Stimulated activated CD4-positive, alpha-beta T cell treated with anti-CD3 and anti-CD28 coated beads, Interleukin-4, amount 100 ng/mL, for 24 hours (primary cell): ENCODE data around the gene ITIH5.
"Not testable (repeated sequence)": the region's sequence is repeated elsewhere in the genome, so short reads cannot be mapped to it uniquely, and the experiment has no call there.

Experiments used
- DNase-seq: peaks from one replicate; pipeline ENCODE4 v3.0.0-alpha.2; 2020

The ITIH5 gene

DNA sequence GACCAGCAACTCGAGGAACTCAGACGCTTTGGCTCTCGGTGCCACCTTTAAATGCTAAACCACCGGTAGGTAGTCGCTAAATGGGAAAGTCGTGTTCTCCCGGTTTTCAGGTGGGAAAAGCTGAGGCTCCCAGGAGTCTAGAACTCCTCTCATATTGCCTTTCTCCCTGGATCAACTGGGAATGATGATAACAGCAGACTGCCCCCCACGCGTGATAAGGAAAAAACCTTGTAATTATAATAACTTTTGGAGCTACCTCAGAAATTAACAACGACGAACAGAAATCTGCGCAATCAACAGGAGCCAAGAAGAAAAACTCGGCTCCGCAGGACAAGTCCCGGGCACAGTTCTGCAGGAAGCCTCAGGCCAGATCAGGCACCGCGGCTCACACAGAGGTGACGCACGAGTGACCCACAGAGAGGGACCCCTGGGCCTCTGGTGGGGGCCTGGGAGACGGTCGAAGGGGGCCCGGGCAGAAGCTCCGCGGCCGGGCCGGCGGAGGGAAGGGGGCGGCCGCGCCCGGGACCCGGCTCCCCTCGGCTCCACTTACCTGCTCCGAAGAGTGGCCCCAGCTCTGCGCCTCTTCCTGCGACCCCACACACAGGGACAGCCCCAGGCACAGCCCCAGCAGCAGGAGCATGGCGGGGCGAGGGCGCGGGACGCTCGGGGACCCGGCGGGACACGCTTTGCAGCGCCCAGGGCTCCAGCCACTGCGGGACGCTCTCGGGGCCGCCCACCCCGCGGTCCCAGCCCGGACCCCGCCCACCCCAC lies at the start of gene ITIH5:
Gene ITIH5 (minus strand): TSS at position 714 of the 771 bp plus-strand sequence. CDS start 74 bp downstream, at position 640.
- no peak for DNase-seq

GRCh38 chr10:7715515-7715914 lies 48.7 kb upstream of the ITIH5 start:
- DNase-seq: no peak

DNA sequence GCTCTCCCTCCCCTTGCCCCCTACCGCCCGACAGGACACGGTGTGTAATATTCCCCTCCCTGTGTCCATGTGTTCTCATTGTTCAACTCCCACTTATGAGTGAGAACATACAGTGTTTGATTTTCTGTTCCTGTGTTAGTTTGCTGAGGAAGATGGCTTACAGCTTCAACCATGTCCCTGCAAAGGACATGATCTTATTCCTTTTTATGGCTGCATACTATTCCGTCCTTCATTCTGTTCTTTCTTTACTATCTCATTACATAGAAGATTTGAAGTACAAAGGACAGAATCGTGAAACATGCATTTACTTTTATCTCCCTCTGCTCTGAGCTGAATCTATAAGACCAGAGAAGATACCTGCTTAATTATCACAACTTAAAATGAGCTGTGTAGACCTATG lies 44.3 kb upstream of the ITIH5 start:
- not testable (repeated sequence) for DNase-seq

DNA sequence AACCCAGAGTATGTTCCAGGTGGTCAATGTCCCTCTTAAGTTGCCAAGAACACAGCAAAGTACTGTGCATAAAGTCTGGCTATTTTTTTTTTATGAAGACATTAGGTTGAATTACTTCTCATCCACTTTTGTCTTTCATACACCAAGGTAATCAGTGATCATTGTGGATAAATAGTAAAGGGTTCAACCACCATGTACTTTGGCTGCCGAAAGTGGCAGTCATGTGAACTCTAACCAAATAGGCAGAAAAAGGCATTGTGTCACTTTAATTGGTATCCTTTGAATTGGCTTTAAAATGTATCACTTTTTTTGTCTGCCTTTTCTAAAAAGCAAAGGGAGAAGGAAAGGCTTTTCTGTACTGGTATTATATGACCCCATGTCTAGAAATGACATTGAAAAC lies 43.7 kb upstream of the ITIH5 start:
- DNase-seq: no peak

DNA sequence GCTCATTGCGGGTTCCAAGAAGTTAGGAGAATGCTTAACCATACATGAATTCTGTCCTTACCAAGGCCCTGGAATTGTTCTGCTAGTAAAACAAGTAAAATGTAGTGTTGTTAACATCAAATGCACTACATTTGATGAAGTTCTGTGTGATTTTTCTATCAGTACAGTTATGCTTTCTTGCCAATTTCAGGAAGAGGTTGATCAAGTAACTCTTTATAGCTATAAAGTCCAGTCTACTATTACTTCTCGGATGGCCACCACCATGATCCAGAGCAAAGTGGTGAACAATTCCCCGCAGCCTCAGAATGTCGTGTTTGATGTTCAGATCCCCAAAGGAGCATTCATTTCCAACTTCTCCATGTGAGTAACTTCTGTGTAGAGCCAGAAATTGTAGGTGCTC lies 42.1 kb upstream of the ITIH5 start:
- DNase-seq: no peak

DNA sequence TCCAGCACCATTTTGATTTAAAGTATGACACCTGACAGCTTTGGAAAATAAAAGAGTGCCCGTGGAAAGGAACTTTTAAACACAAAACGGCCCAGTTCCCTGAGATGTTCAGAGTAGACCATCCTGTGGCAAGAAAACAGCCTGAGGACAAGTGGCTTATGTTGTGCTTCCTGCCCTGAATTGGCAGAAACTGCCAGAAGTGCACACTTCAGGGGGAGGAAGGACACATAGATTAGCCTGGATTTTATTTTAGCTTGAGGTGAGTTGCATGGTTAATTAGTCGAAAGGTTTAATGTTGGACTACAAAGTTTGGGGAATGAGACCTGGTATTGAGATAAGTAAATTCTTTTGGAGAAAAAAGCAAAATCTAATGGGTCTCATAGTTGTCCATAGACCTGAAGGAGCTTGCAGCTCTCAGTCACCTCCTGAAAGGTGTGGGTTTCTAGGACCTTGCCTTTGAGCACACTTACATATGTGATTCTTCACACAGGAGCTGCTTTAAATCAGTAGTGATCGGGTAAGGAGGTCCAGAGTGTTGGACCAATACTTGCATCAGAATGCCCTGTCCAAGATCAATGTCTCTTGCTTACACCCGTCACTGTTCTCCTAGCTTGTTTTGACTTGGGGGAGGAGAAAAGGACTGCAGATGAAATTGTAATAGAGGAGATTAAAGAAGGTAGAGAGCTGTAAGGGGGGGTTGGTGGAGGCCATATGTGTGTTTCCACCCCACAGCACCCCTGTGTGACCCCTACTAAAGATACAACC lies 41.3 kb upstream of the ITIH5 start:
- no peak for DNase-seq

- no peak for DNase-seq
These were observed 40.3 kb upstream of the ITIH5 start for GRCh38 chr10:7707102-7707501.

DNA sequence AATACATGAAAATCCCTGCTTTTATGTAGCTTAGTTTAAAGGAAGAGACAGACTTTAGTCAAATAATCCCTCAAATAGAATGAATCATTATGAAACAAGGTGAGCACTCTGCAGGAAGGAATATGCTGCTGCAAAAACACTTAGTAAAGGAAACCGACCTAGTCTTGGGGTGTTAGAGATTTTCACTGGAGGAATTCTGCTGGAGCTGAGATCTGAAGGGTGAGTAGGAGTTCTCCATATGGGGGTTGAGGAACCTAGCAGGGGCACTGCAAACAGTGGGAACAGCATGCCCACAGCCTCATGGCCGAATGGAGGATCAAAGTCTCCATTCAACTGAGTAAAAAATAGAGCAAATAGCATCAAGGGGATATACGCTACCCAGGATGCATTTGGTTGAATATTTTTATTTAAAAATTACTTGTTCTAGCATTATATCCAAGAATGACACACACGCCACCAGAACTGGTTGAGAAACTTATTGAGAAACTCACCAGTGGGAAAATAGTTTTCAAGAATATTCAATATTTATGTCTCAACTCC lies 39.8 kb upstream of the ITIH5 start:
- no peak for DNase-seq

GRCh38 chr10:7705341-7705740 lies 38.6 kb upstream of the ITIH5 start:
- DNase-seq: no peak

- no peak for DNase-seq
These were observed 37.6 kb upstream of the ITIH5 start for GRCh38 chr10:7704071-7705016.

- no peak for DNase-seq
These were observed 36.4 kb upstream of the ITIH5 start, which contains the start of gene ITIH2 for GRCh38 chr10:7703140-7703539. Gene ITIH2 (plus strand): TSS chr10:7703316. CDS start chr10:7703435, 119 bp downstream.

DNA sequence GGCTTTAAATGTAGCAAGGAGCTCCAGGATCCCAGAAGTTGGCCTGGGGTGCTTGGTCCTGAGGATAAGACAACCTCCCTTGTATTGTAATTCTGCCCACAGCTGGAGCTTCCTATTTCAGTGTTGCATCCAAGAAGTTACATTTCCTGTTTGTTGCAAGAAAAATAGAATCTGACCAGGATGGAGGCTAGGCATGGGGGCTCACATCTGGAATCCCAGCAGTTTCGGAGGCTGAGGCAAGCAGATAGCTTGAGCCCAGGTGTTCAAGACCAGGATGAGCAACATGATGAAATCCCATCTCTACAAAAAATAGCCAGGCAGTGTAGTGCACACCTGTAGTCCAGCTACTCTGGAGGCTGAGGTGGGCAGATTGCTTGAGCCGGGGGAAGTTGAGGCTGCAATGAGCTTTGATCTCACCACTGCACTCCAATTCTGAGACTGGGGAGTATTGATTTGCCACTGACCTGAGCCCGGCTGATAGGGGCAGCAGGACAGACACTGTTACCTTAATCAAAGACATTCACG lies 35.6 kb upstream of the ITIH5 start:
- no peak for DNase-seq

DNA sequence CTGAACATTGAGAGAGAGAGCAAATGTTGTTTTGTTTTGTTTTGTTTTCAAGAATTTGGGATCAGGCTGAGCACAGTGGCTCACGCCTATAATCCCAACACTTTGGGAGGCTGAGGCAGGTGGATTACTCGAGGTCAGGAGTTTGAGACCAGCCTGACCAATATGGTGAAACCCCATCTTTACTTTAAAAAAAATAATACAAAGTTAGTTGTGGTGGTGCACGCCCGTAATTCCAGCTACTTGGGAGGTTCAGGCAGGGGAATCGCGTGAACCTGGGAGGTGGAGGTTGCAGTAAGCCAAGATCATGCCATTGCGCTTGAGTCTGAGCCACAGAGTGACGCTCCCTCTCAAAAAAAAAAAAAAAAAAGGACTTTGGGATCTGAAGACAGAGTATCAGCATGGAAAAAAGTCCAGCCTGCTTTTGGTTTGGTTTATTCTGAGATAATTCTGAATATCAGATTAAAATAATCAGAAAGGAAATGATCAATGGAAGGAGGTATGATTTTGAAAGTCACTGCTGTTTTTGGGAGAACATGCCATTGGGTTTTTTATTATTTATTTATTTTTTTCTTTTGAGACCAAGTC lies 34.5 kb upstream of the ITIH5 start:
- DNase-seq: no peak

DNA sequence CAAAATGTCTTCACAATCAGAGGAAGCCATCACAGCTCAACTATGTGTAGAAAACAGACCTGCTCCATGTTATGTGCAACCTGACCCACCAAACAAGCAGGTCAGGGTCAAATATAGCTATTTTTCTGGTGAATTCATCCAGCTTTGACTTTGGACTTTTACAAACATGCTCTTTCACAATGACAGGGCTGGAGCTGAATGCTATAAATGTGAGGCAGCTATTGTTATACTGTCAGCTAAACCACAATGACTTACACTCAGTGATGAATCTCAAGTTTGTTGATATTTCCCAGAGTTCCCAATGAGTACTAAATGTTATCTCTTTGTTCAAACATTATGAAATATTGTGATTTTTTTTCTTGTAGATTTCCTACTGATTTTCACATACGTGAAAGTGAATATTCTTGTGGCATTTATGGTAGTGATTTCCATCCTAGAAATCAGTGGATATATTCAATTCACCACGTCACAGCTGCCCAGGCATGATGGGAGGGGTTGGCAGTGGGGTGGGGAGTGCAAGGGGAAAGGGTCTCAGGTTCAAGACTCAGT lies 33.9 kb upstream of the ITIH5 start:
- no peak for DNase-seq

DNA sequence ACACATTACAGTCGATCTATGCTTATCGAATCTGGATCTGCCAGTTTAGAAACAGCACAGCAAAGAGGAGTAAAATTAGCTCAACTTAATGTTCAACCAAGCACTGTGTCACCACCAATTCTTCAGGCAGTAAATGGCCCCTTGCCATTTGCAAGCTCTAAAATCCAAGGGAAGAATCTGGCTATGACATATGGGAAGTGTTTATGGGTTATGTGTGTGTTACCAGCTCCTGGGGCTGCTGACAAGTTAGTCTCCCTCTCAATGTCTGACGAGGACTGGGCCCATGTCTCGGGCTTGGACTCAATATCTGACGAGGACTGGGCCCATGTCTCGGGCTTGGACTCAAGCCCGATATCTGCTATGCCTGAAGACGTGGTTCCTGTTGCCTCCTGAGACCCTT lies 30.7 kb upstream of the ITIH5 start:
- no peak for DNase-seq

DNA sequence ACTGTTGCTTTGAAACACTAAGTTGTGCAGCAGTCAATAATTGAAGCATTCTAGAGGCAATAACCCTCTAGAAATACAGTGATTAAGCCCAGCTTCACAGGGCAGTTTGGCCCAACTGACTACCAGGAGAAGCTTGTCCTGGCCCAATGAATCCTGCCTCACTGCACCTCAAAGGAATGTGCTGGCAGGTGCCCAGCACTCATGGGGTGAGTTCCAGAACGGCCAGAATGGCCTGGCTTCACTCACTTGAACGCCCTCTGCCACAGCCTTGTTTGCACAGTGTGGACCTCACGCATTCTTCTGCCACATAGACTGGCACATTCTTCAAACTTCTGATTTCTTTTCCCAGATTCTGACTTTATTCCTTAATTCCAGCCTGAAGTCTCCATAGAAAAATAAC lies 29.8 kb upstream of the ITIH5 start:
- no peak for DNase-seq

GRCh38 chr10:7693194-7693593 lies 26.4 kb upstream of the ITIH5 start:
- DNase-seq: not testable (repeated sequence)

- DNase-seq: not testable (repeated sequence)
These were observed 25.6 kb upstream of the ITIH5 start for GRCh38 chr10:7692368-7692767.

- DNase-seq: not testable (repeated sequence)
These were observed 24.3 kb upstream of the ITIH5 start for GRCh38 chr10:7690885-7691597.

- DNase-seq: no peak
These were observed 22.8 kb upstream of the ITIH5 start for GRCh38 chr10:7689591-7689990.
